GM18502 (cell line): ENCODE results near the gene KCNJ10.

Experiments used
- ATAC-seq: cut with Tn5 transposase; IDR thresholded peaks from one replicate; pipeline ENCODE4 v1.9.1; 2021; ENCODE audit warnings: mild to moderate bottlenecking; ENCODE audit not compliant: unreplicated experiment, poor library complexity

Gene KCNJ10

GRCh38 chr1:159999204-159999603 lies 70.8 kb downstream of the KCNJ10 start:
- ATAC-seq: no peak

- no peak for ATAC-seq
Measured at GRCh38 chr1:159996653-159997052, 73.3 kb downstream of the KCNJ10 start.

DNA sequence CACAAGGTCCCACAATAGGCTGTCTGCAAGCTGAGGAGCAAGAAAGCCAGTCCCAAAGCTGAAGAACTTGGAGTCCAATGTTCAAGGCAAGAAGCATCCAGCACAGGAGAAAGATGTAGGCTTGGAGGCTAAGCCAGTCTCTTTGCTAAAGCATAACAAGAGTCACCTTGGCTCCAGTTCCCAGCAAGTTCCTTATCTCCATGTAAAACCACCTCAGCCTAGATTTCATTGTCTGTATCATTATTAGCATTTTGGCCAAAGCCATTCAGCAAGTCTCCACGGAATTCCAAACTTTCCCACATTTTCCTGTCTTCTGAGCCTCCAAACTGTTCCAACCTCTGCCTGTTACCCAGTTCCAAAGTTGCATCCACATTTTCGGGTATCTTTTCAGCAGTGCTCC lies 75.1 kb downstream of the KCNJ10 start:
- no peak for ATAC-seq

DNA sequence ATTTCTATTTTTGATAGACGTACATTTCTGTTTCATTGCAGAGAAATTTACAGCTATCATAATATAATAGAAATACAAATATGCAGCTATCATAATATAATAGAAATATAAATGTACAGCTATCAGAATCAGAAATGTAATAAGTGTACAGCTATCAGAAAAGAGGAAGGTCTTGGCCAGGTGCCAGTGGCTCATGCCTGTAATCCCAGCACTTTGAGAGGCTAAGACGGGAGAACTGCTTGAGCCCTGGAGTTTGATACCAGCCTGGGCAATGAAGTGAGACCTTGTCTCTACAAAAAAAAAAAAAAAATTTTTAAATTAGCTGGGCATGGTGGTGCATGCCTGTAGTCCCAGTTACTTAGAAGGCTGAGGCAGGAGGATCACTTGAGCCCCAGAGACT lies 76.0 kb downstream of the KCNJ10 start:
- ATAC-seq: no peak

DNA sequence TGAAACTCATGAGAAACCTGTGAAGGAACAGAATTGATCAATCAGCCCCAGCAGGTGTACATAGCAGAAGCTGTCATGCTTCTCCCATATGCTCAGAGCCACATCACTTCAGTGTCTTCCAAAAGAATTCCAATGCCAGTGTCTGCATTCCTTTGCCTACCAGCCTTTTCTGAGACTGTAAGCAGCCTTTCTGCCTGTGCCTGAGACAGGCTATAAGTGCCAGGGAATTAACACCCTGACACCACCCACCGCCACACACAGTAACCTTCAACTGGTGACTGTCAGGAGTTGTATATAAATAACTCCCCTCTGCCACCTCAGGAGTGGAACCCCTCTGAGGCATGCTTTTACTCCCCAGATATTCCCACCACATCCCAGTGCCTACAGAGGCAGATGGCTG lies 77.8 kb downstream of the KCNJ10 start:
- no peak for ATAC-seq

DNA sequence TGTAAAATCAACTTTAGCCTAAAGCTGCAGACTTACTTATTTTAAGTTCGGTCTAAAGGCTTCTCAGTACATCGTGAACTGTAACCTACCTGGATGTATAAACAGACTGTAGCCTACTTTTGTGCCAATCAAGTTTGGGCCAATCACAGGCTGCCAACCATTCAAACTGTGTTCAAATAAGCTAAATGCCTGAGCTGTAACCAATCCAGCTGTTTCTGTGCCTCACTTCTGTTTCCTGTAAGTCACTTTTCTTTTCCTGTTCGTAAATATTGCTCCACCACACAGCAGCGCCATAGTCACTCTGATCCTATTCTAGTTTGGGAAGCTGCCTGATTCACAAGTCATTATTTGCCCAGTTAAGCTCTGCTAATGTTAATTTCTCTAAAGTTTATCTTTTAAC lies 78.4 kb downstream of the KCNJ10 start:
- ATAC-seq: no peak

- no peak for ATAC-seq
Measured at GRCh38 chr1:159990005-159990404, 80.0 kb downstream of the KCNJ10 start.

DNA sequence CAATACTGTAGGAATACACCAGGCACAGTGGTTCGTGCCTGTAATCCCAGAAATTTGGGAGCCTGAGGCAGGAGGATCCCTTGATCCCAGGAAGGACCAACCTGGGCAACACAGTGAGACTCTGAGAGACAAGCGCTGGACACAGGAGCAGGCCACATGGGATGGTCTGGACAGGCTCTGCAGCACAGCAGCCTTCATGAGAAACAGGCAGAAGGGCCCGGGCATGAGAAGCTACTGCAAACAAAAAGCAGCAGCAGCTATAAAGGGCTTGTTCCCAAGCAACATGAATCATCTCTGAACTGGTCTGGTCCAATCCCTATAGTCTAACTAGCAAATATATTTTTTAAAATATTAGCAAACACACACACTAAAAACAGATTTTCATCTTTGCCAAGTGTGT lies 80.4 kb downstream of the KCNJ10 start:
- ATAC-seq: no peak

DNA sequence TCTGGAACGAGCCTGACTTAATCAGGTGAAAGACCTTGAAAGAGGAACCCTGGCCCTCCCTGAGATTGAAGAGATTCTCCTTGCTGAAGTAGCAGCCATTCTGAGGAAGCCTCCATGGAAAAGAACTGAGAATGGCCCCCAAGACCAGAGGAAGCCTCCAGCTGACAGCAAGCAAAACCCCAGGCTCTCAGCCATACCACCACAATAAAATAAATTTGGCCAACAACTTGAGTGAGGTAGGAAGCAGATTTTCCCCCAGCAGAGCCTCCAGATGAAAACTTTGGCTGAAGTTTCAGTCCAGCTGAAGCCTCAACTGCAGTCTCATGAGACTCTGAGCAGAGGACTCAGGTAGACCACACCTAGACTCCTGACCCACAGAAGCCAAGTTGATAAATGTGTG lies 82.0 kb downstream of the KCNJ10 start:
- ATAC-seq: no peak

- ATAC-seq: no peak
Measured at GRCh38 chr1:159987186-159987585, 82.8 kb downstream of the KCNJ10 start.

GRCh38 chr1:159986531-159986930 lies 83.4 kb downstream of the KCNJ10 start:
- no peak for ATAC-seq

DNA sequence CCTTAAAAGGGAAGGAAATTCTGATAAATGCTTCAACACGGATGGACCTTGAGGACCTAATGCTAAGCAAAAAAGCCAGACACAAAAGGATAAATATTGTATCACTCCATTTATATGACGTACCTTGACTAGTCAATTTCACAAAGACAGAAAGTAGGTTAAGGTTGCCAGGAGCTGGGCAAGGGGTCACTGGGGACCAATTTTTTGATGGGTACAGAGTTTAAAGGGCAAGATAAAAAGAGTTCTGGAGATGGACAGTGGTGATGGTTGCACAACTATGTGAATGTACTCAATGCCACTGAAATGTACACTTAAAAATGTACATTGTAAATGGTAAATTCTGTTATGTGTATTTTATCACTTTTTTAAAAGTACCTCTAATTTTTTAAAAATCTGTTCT lies 83.9 kb downstream of the KCNJ10 start:
- ATAC-seq: no peak

DNA sequence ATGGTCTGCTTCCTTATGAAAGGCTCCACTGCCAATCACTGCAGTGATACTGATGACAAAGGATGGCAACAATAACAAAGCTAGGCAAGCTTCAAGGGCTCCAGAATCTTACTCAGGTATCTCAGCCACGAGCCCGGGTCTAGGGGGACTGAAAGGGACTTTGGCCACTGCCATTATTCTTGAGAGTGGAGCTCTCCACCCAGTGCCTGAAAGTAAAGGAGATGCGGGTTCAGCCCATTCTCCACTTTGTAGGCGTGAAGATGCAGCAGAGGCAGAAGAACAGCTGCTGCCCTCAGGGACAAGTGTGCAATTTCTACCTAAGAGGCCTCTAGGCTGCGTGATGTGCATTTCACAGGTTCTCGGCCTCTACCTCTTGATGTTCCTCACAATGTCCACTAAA lies 84.5 kb downstream of the KCNJ10 start:
- ATAC-seq: no peak

GRCh38 chr1:159983681-159984080 lies 86.3 kb downstream of the KCNJ10 start:
- ATAC-seq: no peak

- ATAC-seq: no peak
Measured at GRCh38 chr1:159982280-159982679, 87.7 kb downstream of the KCNJ10 start.

DNA sequence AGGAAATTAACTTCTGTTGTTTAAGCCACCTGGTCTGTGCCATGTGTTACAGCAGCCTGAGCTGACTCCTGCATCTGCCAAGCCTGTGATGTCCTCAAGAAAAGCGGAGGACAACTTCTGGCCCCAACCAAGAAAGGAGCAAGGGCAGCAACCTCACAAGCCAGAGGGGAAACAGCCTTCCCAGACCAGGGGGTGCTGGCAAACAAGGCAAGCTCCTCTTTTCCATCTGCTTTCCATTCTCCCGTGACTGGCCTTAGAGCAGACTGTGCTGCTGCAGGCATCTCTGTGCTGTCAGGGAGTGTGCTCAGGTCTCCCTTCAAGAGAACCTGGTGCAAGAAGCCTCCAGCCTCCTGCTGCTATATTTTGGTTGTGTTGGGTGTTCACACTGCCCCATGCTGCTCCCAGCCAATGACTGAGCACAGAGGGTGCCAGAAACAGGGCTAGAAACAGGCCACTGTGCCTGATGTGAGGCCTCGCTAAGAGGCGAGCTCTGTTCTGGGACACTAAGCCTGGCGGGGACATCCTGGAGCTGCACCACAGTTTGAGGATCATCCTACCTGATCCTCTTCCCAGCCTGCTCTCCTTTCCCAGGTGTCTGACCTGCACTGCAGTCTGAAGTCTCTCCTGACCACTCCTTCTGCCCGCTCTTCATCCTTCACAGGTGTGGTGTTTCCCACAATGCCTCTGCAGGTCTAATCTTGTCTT lies 88.5 kb downstream of the KCNJ10 start:
- ATAC-seq: no peak

GRCh38 chr1:159980786-159981185 lies 89.2 kb downstream of the KCNJ10 start:
- no peak for ATAC-seq

- ATAC-seq: no peak
Measured at GRCh38 chr1:159980076-159980475, 89.9 kb downstream of the KCNJ10 start.

DNA sequence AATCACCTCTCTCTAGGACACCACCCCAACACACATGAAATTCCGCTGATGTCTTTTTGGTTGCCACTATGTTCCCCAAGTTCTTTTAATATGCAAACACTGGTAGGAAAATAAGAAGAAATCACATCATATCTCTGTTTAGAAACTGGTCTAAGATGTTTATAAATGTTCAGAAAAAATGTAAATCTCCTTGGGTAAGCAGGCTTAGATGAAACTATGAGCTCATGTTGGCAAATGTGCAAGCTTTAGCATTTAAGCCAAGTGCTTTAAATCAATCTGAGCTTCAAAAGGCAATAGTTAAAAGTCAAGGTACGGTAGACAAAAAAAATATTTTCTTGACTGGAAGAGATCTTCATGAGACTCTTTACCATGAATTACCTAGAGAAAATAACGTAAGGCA lies 90.7 kb downstream of the KCNJ10 start:
- ATAC-seq: no peak

DNA sequence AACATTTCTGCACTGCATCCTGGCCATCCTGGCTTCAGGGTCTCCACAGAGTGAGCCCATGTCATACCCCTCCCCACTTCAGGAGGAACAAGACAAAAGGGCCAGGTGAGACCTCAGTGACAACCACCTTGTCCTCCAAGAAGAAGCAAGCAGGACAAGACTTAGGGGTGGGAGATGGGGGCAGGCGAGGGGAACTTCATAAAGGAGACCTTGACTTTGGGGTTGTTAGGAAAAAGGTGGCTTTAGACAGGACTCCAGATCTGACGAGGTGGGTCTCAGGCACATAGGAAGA lies 91.9 kb downstream of the KCNJ10 start:
- ATAC-seq: no peak

DNA sequence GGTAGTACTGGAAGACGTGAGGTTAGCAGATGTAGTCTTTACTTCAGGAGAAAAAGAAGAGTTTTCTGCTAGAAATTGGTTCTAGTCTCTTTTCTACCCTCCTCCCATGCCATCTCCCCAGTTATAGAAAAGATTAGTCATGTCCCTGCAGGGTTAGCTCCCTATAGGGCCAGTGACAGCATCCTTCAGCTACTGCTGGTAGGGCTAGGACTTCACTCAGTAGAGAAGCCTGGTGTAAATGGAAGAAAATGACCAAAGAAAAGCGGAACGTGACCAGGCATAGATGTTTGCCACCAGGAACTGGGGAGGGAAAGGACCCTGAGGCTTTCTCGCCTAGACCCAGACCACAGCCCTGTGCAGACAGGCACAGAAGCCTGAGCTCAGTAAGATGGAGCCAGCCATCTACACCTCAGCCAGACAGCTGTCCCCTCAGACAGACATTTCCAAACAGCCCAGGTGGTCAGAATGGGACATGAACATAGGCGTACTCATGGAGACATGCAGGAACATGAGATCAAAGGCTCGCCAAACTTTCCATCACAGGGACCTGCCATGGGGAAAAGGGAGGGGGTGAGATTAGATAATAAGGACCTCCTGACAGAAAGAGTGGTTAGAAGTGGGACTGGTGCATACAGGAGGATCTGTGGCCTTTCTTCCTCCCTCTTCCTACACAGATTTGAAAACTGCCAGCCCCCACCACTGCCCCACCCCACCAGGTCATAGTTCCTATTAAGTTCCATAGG lies 92.4 kb downstream of the KCNJ10 start:
- no peak for ATAC-seq

DNA sequence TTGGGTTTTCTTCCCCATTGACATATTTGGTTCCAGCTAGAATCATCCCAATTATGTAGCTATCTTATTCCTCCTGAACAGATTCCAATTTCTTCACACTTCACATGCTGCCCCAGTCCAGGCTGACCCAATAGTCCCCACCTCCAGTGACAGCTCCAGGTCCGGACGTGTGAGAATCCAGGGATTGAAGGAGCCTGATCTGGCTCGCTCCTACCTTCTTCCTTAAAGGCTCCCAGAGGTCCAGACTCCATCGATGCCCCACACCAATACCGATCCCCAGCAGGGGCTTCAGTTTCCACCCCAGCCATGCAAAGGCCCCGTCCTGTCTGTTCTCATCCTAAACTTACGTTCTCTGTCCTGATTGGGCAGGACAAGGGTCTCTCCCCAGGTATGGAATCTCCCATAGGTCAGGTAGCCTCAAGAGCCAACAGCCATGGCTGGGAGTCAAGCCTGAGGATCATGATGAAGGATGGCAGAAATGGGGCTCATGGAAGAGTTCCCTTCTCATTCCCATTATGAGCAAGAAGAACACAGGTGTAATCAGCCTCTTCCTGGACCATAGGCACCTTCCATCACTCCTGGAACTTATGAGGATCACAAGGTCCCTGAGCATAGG lies 95.5 kb downstream of the KCNJ10 start:
- no peak for ATAC-seq
